Loucy (cell line): ENCODE data around the gene GPC2.
"Not testable (repeated sequence)": the region's sequence is repeated elsewhere in the genome, so short reads cannot be mapped to it uniquely, and the experiment has no call there.

Experiments
- H2AFZ ChIP-seq: fragments of 200-600 bp; sonication (generic); 2 replicates; pipeline ENCODE4 v1.6.0; 2016; ENCODE audit warnings: antibody characterized with exemption, mild to moderate bottlenecking, low read length, moderate library complexity
- H3F3A ChIP-seq: fragments of 200-600 bp; 2 replicates; pipeline ENCODE4 v1.6.0; 2016; ENCODE audit warnings: antibody characterized with exemption, low read depth, mild to moderate bottlenecking
- H3K27me3 ChIP-seq: fragments of 200-600 bp; sonication (generic); 2 replicates; pipeline ENCODE4 v1.6.1; 2014; ENCODE audit warnings: low read length, mild to moderate bottlenecking; ENCODE audit not compliant: insufficient read depth, poor library complexity, severe bottlenecking
- H3K36me3 ChIP-seq: fragments of 200-600 bp; sonication (generic); 2 replicates; pipeline ENCODE4 v1.6.1; 2016; ENCODE audit warnings: low read length; ENCODE audit not compliant: insufficient read depth
- H3K4me1 ChIP-seq: fragments of 200-600 bp; sonication (generic); 2 replicates; pipeline ENCODE4 v1.5.1; 2014; ENCODE audit warnings: low read length, mild to moderate bottlenecking; ENCODE audit not compliant: insufficient read depth, poor library complexity, severe bottlenecking
- H3K4me2 ChIP-seq: fragments of 200-600 bp; sonication (generic); 2 replicates; pipeline ENCODE4 v1.6.0; 2014; ENCODE audit warnings: antibody characterized with exemption, low read length, low read depth, mild to moderate bottlenecking; ENCODE audit not compliant: poor library complexity, severe bottlenecking
- H3K4me3 ChIP-seq: fragments of 200-600 bp; sonication (generic); 2 replicates; pipeline ENCODE4 v1.5.1; 2014; ENCODE audit warnings: low read length, mild to moderate bottlenecking, mixed read lengths; ENCODE audit not compliant: poor library complexity, severe bottlenecking
- H3K79me2 ChIP-seq: fragments of 200-600 bp; sonication (generic); 2 replicates; pipeline ENCODE4 v1.6.1; 2014; ENCODE audit warnings: low read length; ENCODE audit not compliant: insufficient read depth
- H3K9ac ChIP-seq: fragments of 200-600 bp; sonication (generic); 2 replicates; pipeline ENCODE4 v1.6.0; 2014; ENCODE audit warnings: mild to moderate bottlenecking, low read depth, low read length, moderate library complexity; ENCODE audit not compliant: poor library complexity, severe bottlenecking
- H3K9me2 ChIP-seq: fragments of 200-600 bp; sonication (generic); replicated peaks from 2 replicates; pipeline ENCODE4 v1.6.1; 2016; ENCODE audit warnings: low read depth, low read length, mixed read lengths
- H3K9me3 ChIP-seq: fragments of 200-600 bp; sonication (generic); 2 replicates; pipeline ENCODE4 v1.6.1; 2014; ENCODE audit warnings: mild to moderate bottlenecking, antibody characterized with exemption, low read length, low read depth; ENCODE audit not compliant: insufficient read depth
- H4K20me1 ChIP-seq: fragments of 200-600 bp; sonication (generic); 2 replicates; pipeline ENCODE4 v1.6.0; 2014; ENCODE audit warnings: antibody characterized with exemption, low read length, mild to moderate bottlenecking; ENCODE audit not compliant: insufficient read depth, poor library complexity, severe bottlenecking
- EZH2phosphoT487 ChIP-seq: fragments of 200-600 bp; IDR thresholded peaks from 2 replicates; pipeline ENCODE4 v1.6.1; 2018; ENCODE audit warnings: antibody characterized with exemption, mild to moderate bottlenecking, moderate library complexity, borderline replicate concordance
- TF ChIP-seq, protein P1 (sequence below): fragments of 200-600 bp; sonication (generic); conservative IDR thresholded peaks from 2 replicates; pipeline ENCODE4 v1.5.1; 2014; ENCODE audit warnings: mild to moderate bottlenecking, antibody characterized with exemption, low read length

Gene GPC2

GRCh38 chr7:100190048-100190711, 13.0 kb upstream of the GPC2 start:
- Histone ChIP-seq H3K9ac (peak overlapping the region; percentile 49), H3K36me3 (no peaks in the 10 kb centered on the region), H2AFZ (peak overlapping the region; percentile 35; the same call in 1 of the 2 replicates), H4K20me1 (no peaks in the 10 kb centered on the region), H3K27me3 (no peaks in the 10 kb centered on the region), H3K9me2 (no peaks in the 10 kb centered on the region), H3K9me3 (no peaks in the 10 kb centered on the region), H3K79me2 (no peaks in the 10 kb centered on the region), H3F3A (no peaks in the 10 kb centered on the region), H3K4me1 (peaks cover 36% of the 10 kb centered on the region), H3K4me3 (no peak overlapping the region), H3K4me2 (peak overlapping the region; percentile 65)
- no peak for TF ChIP-seq EZH2phosphoT487
- TF ChIP-seq, protein P1, sequence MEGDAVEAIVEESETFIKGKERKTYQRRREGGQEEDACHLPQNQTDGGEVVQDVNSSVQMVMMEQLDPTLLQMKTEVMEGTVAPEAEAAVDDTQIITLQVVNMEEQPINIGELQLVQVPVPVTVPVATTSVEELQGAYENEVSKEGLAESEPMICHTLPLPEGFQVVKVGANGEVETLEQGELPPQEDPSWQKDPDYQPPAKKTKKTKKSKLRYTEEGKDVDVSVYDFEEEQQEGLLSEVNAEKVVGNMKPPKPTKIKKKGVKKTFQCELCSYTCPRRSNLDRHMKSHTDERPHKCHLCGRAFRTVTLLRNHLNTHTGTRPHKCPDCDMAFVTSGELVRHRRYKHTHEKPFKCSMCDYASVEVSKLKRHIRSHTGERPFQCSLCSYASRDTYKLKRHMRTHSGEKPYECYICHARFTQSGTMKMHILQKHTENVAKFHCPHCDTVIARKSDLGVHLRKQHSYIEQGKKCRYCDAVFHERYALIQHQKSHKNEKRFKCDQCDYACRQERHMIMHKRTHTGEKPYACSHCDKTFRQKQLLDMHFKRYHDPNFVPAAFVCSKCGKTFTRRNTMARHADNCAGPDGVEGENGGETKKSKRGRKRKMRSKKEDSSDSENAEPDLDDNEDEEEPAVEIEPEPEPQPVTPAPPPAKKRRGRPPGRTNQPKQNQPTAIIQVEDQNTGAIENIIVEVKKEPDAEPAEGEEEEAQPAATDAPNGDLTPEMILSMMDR = peak; percentile 66

- H3K79me2 ChIP-seq = no peaks in the 10 kb centered on the region
- no peaks in the 10 kb centered on the region for H3K36me3 ChIP-seq
- H3K27me3 ChIP-seq = no peaks in the 10 kb centered on the region
- H3K4me2 ChIP-seq = no peak overlapping the region
- H3K4me3 ChIP-seq = no peak overlapping the region
- TF ChIP-seq, protein P1 = peak; percentile 47
- no peak for TF ChIP-seq EZH2phosphoT487
- no peaks in the 10 kb centered on the region for H3F3A ChIP-seq
- no peaks in the 10 kb centered on the region for H3K9me2 ChIP-seq
- peaks cover 36% of the 10 kb centered on the region for H3K4me1 ChIP-seq
- no peak overlapping the region for H2AFZ ChIP-seq
- no peak overlapping the region for H3K9ac ChIP-seq
- no peaks in the 10 kb centered on the region for H3K9me3 ChIP-seq
- no peaks in the 10 kb centered on the region for H4K20me1 ChIP-seq
Measured at GRCh38 chr7:100189061-100189460, 11.9 kb upstream of the GPC2 start.

- no peak overlapping the region for H2AFZ ChIP-seq
- no peaks in the 10 kb centered on the region for H4K20me1 ChIP-seq
- no peak overlapping the region for H3K4me2 ChIP-seq
- H3K4me1 ChIP-seq = peaks cover 7% of the 10 kb centered on the region
- H3F3A ChIP-seq = no peaks in the 10 kb centered on the region
- H3K9me3 ChIP-seq = no peaks in the 10 kb centered on the region
- no peaks in the 10 kb centered on the region for H3K36me3 ChIP-seq
- TF ChIP-seq, protein P1 = no peak
- TF ChIP-seq EZH2phosphoT487 = no peak
- no peaks in the 10 kb centered on the region for H3K27me3 ChIP-seq
- H3K4me3 ChIP-seq = no peak overlapping the region
- no peaks in the 10 kb centered on the region for H3K79me2 ChIP-seq
- H3K9me2 ChIP-seq = no peaks in the 10 kb centered on the region
- H3K9ac ChIP-seq = no peak overlapping the region
Measured at GRCh38 chr7:100185726-100186125, 8.5 kb upstream of the GPC2 start.

DNA sequence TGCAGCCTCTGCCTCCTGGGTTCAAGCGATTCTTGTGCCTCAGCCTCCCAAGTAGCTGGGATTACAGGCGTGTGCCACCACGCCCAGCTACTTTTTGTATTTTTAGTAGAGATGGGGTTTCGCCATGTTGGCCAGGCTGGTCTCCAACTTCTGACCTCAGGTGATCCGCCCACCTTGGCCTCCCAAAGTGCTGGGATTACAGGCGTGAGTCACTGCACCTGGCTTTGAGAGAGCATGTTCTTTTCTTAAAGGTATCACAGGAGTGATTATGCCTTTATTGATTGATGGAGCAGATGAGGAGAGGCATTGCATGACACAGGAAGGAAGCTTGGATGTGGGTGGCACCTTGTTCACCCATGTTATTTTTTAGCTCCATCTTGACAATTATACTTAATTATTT, 5.9 kb upstream of the GPC2 start:
- not testable (repeated sequence) for H3K4me3 ChIP-seq, H2AFZ ChIP-seq, H3F3A ChIP-seq, H3K79me2 ChIP-seq, H3K4me1 ChIP-seq, H4K20me1 ChIP-seq, H3K9ac ChIP-seq, H3K4me2 ChIP-seq, H3K27me3 ChIP-seq, H3K9me2 ChIP-seq, H3K36me3 ChIP-seq, H3K9me3 ChIP-seq

DNA sequence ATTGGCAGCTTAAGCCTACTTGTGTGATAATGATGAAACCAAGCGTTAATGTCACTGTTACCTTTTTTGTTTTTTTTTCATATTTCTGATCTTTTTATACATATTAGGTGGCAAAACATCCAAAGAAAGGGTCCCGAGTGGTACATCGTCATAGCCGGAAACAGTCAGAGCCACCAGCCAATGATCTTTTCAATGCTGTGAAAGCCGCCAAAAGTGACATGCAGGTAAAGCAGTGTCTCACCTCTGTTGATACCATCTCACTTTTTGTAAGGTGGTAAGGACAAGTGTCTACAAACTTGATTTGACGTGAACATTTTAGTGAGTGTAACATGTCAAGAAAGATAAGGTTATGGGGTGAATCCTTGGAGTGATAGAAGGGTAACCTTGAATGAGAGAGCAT, 5.4 kb upstream of the GPC2 start:
- not testable (repeated sequence) for H3K9ac ChIP-seq, H3K79me2 ChIP-seq, H3K36me3 ChIP-seq

More for the DNA sequence above, 5.4 kb upstream of the GPC2 start:
- not testable (repeated sequence) for H3K4me3 ChIP-seq, H3K9me2 ChIP-seq, H3K27me3 ChIP-seq, H3K9me3 ChIP-seq, H4K20me1 ChIP-seq, H3F3A ChIP-seq, H2AFZ ChIP-seq, H3K4me2 ChIP-seq, H3K4me1 ChIP-seq
